HCT116 (cell line): ENCODE results near the gene FAM50B. TPM values are rescaled to one million over a fixed set of nuclear protein-coding genes. Genes with fewer than 3 reads are reported as not detected.

Experiments
- ATAC-seq: fragments of 200-7000 bp; cut with Tn5 transposase; 2 replicates; pipeline ENCODE4 v1.9.1; 2020; ENCODE audit warnings: mild to moderate bottlenecking, moderate library complexity
- BruUV-seq: library from RNA; stranded (reverse); fragments of 400-500 nt; replicated peaks from 2 replicates; lab custom pipeline; 2021; lab: Mats Ljungman, UMichigan
- CTCF ChIA-PET: fragments of 300-600 bp; sonication (Branson Sonifier 250); formaldehyde crosslinking; loops from one replicate; lab custom pipeline; 2021; ENCODE audit warnings: antibody characterized with exemption; lab: Charles Lee
- POLR2A ChIA-PET: fragments of 300-600, 350-600 bp; sonication (Branson Sonifier 250); formaldehyde crosslinking; loops from one replicate; lab custom pipeline; 2021; ENCODE audit warnings: antibody characterized with exemption; lab: Charles Lee
- RAD21 ChIA-PET, 2 experiments: fragments of 300-600 bp; sonication (Branson Sonifier 250); formaldehyde crosslinking; loops; one replicate each; lab custom pipeline; 2023; ENCODE audit warnings: low total read pairs in 2 of 2; ENCODE audit not compliant: uncharacterized antibody in 2 of 2, unreplicated experiment in 2 of 2, low non-redundant PET in 1 of 2; lab: Charles Lee
- DNase-seq: peaks from one replicate; pipeline ENCODE4 v3.0.0-alpha.2; 2010; ENCODE audit warnings: low read depth, low spot score
- H2AFZ ChIP-seq: fragments of 200-600 bp; shearing (Covaris generic), sonication (generic); 2 replicates; pipeline ENCODE4 v1.6.1; 2017; ENCODE audit warnings: low read depth, mixed run types, mixed read lengths, antibody characterized with exemption, low read length; ENCODE audit not compliant: poor library complexity, severe bottlenecking
- H3K27ac ChIP-seq: 2 replicates; pipeline ENCODE4 v1.5.1; 2012; ENCODE audit warnings: low read depth, low read length
- H3K27me3 ChIP-seq: fragments of 200-600 bp; sonication (generic); 2 replicates; pipeline ENCODE4 v1.6.1; 2016; ENCODE audit warnings: mixed run types, low read length, mixed read lengths; ENCODE audit not compliant: insufficient read depth
- H3K36me3 ChIP-seq, 2 experiments: fragments of 200-500 bp in 1 of 2; fragments of 200-600 bp in 1 of 2; sonication (Bioruptor generic) in 1 of 2; sonication (generic) in 1 of 2; 2 replicates each; pipeline versions ENCODE4 v1.5.1 to v1.6.1; 2014 to 2016; ENCODE audit warnings: low read length in 2 of 2, inconsistent platforms in 1 of 2, mixed read lengths in 1 of 2, mixed run types in 1 of 2; ENCODE audit not compliant: insufficient read depth in 2 of 2, control insufficient read depth in 1 of 2
- H3K4me1 ChIP-seq, 2 experiments: fragments of 200-600 bp in 1 of 2; sonication (generic) in 1 of 2; 2 replicates each; pipeline versions ENCODE4 v1.5.1 to v1.6.1; 2012 to 2017; ENCODE audit warnings: low read length in 2 of 2, inconsistent platforms in 1 of 2, mild to moderate bottlenecking in 1 of 2, mixed read lengths in 1 of 2, mixed run types in 1 of 2, moderate library complexity in 1 of 2; ENCODE audit not compliant: insufficient read depth in 2 of 2, control insufficient read depth in 1 of 2
- H3K4me2 ChIP-seq: fragments of 200-600 bp; sonication (generic); 2 replicates; pipeline ENCODE4 v1.6.1; 2017; ENCODE audit warnings: mixed run types, low read length, mixed read lengths
- H3K4me3 ChIP-seq, 2 experiments: fragments of 200-600 bp in 1 of 2; sonication (generic) in 1 of 2; replicated peaks in 1 of 2; 2 replicates each; pipeline ENCODE4 v1.5.1; 2011 to 2016; ENCODE audit warnings: low read length in 2 of 2, control low read depth in 1 of 2, low read depth in 1 of 2, mild to moderate bottlenecking in 1 of 2, mixed read lengths in 1 of 2, mixed run types in 1 of 2
- H3K79me2 ChIP-seq: fragments of 200-600 bp; sonication (generic); 2 replicates; pipeline ENCODE4 v1.6.1; 2017; ENCODE audit warnings: mild to moderate bottlenecking, mixed run types, low read length, moderate library complexity, mixed read lengths; ENCODE audit not compliant: insufficient read depth
- H3K9ac ChIP-seq: fragments of 200-600 bp; sonication (generic); 2 replicates; pipeline ENCODE4 v1.6.1; 2016; ENCODE audit warnings: low read length, mixed read lengths
- H3K9me2 ChIP-seq: fragments of 200-600 bp; sonication (generic), shearing (Covaris generic); 2 replicates; pipeline ENCODE4 v1.6.1; 2017; ENCODE audit warnings: mixed run types, mild to moderate bottlenecking, moderate library complexity; ENCODE audit not compliant: insufficient read depth
- H3K9me3 ChIP-seq, 2 experiments: fragments of 200-500 bp in 1 of 2; fragments of 200-600 bp in 1 of 2; sonication (Bioruptor generic) in 1 of 2; sonication (generic) in 1 of 2; 2 replicates each; pipeline ENCODE4 v1.6.1; 2014 to 2017; ENCODE audit warnings: low read length in 2 of 2, mixed read lengths in 2 of 2, inconsistent platforms in 1 of 2, low read depth in 1 of 2, mild to moderate bottlenecking in 1 of 2, mixed run types in 1 of 2, moderate library complexity in 1 of 2; ENCODE audit not compliant: control insufficient read depth in 1 of 2, insufficient read depth in 1 of 2
- H4K20me1 ChIP-seq: fragments of 200-600 bp; sonication (generic), shearing (Covaris generic); 2 replicates; pipeline ENCODE4 v1.6.1; 2017; ENCODE audit warnings: mixed run types, mild to moderate bottlenecking, moderate library complexity; ENCODE audit not compliant: insufficient read depth
- CBX3 ChIP-seq: IDR thresholded peaks from 2 replicates; pipeline ENCODE4 v1.6.1; 2012; ENCODE audit warnings: low read depth
- CEBPB ChIP-seq: IDR thresholded peaks from 2 replicates; pipeline ENCODE4 v1.6.1; 2012; ENCODE audit warnings: low read depth
- FOSL1 ChIP-seq: IDR thresholded peaks from 2 replicates; pipeline ENCODE4 v1.6.1; 2012; ENCODE audit warnings: low read depth
- POLR2A ChIP-seq: IDR thresholded peaks from 2 replicates; pipeline ENCODE4 v1.7.0; 2011; ENCODE audit warnings: borderline replicate concordance; ENCODE audit not compliant: insufficient read depth, insufficient read length; ENCODE audit errors: extremely low read depth
- POLR2AphosphoS5 ChIP-seq: IDR thresholded peaks from 2 replicates; pipeline ENCODE4 v1.6.1; 2011; ENCODE audit warnings: mild to moderate bottlenecking, low read depth, low read length, moderate library complexity
- SIN3A ChIP-seq: IDR thresholded peaks from 2 replicates; pipeline ENCODE4 v1.6.1; 2012; ENCODE audit warnings: low read depth
- SP1 ChIP-seq: IDR thresholded peaks from 2 replicates; pipeline ENCODE4 v1.6.1; 2012; ENCODE audit warnings: low read depth
- SRF ChIP-seq: IDR thresholded peaks from 2 replicates; pipeline ENCODE4 v1.6.1; 2012; ENCODE audit warnings: low read depth
- ZFX ChIP-seq: fragments of 450-650 bp; IDR thresholded peaks from 2 replicates; pipeline ENCODE4 v1.6.1; 2017
- intact Hi-C: fragments of 100-400 bp; cut with micrococcal nuclease; formaldehyde crosslinking; loops from 2 replicates; pipeline ENCODE4 v1.10.0; 2022
- total RNA-seq: library from RNA; stranded (reverse); gene quantifications from one replicate; pipeline ENCODE4 v1.2.1, GENCODE V29; 2021; ENCODE audit not compliant: unreplicated experiment
- TF ChIP-seq, protein P1 (sequence below): IDR thresholded peaks from 2 replicates; pipeline ENCODE4 v1.6.1; 2012; ENCODE audit warnings: low read depth
- TF ChIP-seq, protein P2 (sequence below): IDR thresholded peaks from 2 replicates; pipeline ENCODE4 v1.6.1; 2012
- TF ChIP-seq, protein P3 (sequence below): IDR thresholded peaks from 2 replicates; pipeline ENCODE4 v1.6.1; 2011; ENCODE audit warnings: mild to moderate bottlenecking, low read length, moderate library complexity; ENCODE audit not compliant: insufficient replicate concordance; ENCODE audit errors: extremely low read depth
- TF ChIP-seq, protein P4 (sequence below): IDR thresholded peaks from 2 replicates; pipeline ENCODE4 v1.6.1; 2012

FAM50B gene
- total RNA-seq, 1 experiment from 2014 or later = 0.86 TPM

DNA sequence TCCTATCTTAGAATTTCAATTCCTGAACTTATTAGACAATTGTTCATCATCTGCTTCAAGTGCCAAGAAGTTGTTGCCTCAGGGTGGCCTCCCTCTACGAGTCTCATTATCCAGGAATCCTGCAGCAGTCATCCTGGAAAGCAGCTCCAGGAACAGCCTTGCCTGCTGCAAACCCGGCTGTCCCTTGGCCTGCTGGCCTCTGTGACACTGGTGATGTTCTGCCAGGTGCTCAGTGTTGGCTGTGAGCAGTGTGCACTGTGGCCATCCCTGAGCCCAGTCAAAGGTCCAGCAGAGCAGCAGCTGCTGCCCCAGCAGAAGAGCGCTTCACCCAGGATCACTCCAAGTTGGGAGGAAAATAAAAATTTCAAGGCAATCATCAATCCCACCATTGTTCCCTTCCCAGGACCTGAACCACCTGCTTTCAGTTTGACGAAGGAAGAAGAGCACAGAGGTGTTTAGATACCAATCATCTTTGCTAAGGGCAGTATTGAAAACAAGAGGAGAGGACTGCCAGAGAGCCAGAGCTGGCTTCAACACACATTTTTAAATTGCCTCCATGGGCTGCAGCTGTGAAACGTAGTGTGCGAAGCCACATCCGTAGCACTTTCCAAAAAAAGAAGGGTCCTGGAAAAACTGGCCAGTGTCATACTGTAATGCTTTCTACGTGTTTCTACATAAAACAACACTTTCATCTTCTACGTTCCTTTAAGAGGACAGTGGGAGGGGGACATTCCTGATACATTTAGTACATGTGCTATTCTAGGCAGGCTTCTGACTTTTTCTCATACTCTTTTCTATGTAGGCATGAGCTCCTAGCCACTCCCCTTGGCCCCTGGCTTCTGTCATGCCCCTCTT, 7.2 kb upstream of the FAM50B start (continued):
- TF ChIP-seq, protein P1, sequence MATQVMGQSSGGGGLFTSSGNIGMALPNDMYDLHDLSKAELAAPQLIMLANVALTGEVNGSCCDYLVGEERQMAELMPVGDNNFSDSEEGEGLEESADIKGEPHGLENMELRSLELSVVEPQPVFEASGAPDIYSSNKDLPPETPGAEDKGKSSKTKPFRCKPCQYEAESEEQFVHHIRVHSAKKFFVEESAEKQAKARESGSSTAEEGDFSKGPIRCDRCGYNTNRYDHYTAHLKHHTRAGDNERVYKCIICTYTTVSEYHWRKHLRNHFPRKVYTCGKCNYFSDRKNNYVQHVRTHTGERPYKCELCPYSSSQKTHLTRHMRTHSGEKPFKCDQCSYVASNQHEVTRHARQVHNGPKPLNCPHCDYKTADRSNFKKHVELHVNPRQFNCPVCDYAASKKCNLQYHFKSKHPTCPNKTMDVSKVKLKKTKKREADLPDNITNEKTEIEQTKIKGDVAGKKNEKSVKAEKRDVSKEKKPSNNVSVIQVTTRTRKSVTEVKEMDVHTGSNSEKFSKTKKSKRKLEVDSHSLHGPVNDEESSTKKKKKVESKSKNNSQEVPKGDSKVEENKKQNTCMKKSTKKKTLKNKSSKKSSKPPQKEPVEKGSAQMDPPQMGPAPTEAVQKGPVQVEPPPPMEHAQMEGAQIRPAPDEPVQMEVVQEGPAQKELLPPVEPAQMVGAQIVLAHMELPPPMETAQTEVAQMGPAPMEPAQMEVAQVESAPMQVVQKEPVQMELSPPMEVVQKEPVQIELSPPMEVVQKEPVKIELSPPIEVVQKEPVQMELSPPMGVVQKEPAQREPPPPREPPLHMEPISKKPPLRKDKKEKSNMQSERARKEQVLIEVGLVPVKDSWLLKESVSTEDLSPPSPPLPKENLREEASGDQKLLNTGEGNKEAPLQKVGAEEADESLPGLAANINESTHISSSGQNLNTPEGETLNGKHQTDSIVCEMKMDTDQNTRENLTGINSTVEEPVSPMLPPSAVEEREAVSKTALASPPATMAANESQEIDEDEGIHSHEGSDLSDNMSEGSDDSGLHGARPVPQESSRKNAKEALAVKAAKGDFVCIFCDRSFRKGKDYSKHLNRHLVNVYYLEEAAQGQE = no peak
- TF ChIP-seq POLR2AphosphoS5 = no peak

DNA sequence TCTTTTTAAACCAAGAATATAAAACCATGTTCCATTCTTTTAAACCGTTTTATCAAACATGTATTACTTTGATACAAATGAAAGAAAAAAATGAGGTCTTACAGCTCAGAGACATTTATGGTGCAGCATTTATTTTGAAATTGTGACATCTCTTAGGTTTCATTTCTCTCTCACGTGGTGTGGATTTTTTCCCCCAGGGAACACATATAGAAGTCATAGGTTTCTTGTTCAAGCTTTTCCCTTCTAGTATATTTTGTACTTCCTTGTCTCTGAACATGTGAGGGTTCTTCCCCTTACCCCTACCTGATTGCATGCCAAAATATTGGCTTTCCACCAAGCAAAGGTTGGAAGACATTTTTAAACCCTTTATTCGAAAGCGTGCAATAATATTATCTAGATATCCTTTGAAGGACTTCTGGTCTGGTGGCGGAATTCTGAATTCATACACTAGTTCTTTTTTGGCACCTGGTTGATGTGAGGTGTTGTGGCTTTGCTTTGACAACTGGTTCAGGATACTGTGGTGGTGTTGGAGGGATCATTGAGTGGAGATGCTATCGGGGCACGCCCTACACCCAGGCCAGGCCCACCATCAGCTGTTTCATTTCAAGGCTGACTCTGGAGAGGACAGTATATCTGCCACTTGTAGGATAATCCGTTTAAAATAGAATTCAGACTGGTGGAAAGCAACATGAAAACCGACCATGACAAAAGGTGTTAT, 5.6 kb upstream of the FAM50B start:
- DNase-seq (no peak), ATAC-seq (no peak)
- no peaks in the 10 kb centered on the region for H4K20me1 ChIP-seq
- H3K4me1 ChIP-seq = no peaks in the 10 kb centered on the region
- H3K27me3 ChIP-seq = no peaks in the 10 kb centered on the region
- peak overlapping the region; percentile 20 for H2AFZ ChIP-seq
- intact Hi-C loops = no loop called here
- no peaks in the 10 kb centered on the region for H3K79me2 ChIP-seq
- ChIA-PET POLR2A (no interaction called here), RAD21 (no interaction called here), CTCF (no interaction called here)
- BruUV-seq = no TSS peak
- H3K9me2 ChIP-seq = no peaks in the 10 kb centered on the region
- no peaks in the 10 kb centered on the region for H3K9me3 ChIP-seq
- H3K27ac ChIP-seq = no peak overlapping the region
- H3K36me3 ChIP-seq = no peaks in the 10 kb centered on the region
- no peak overlapping the region for H3K9ac ChIP-seq
- H3K4me2 ChIP-seq = no peak overlapping the region
- no peak overlapping the region for H3K4me3 ChIP-seq
- TF ChIP-seq SIN3A = no peak
- no peak for TF ChIP-seq POLR2AphosphoS5
- TF ChIP-seq, protein P2, sequence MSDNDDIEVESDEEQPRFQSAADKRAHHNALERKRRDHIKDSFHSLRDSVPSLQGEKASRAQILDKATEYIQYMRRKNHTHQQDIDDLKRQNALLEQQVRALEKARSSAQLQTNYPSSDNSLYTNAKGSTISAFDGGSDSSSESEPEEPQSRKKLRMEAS = no peak
- TF ChIP-seq, protein P1 = no peak
- TF ChIP-seq CEBPB = no peak
- TF ChIP-seq, protein P3, sequence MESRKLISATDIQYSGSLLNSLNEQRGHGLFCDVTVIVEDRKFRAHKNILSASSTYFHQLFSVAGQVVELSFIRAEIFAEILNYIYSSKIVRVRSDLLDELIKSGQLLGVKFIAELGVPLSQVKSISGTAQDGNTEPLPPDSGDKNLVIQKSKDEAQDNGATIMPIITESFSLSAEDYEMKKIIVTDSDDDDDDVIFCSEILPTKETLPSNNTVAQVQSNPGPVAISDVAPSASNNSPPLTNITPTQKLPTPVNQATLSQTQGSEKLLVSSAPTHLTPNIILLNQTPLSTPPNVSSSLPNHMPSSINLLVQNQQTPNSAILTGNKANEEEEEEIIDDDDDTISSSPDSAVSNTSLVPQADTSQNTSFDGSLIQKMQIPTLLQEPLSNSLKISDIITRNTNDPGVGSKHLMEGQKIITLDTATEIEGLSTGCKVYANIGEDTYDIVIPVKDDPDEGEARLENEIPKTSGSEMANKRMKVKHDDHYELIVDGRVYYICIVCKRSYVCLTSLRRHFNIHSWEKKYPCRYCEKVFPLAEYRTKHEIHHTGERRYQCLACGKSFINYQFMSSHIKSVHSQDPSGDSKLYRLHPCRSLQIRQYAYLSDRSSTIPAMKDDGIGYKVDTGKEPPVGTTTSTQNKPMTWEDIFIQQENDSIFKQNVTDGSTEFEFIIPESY = no peak
- no peak for TF ChIP-seq ZFX
- no peak for TF ChIP-seq CBX3
- no peak for TF ChIP-seq FOSL1
- TF ChIP-seq POLR2A = no peak
- no peak for TF ChIP-seq SP1
- TF ChIP-seq, protein P4, sequence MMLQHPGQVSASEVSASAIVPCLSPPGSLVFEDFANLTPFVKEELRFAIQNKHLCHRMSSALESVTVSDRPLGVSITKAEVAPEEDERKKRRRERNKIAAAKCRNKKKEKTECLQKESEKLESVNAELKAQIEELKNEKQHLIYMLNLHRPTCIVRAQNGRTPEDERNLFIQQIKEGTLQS = no peak
- no peak for TF ChIP-seq SRF
